Measurements from ENCODE around the gene MKRN2.

Gene MKRN2

DNA sequence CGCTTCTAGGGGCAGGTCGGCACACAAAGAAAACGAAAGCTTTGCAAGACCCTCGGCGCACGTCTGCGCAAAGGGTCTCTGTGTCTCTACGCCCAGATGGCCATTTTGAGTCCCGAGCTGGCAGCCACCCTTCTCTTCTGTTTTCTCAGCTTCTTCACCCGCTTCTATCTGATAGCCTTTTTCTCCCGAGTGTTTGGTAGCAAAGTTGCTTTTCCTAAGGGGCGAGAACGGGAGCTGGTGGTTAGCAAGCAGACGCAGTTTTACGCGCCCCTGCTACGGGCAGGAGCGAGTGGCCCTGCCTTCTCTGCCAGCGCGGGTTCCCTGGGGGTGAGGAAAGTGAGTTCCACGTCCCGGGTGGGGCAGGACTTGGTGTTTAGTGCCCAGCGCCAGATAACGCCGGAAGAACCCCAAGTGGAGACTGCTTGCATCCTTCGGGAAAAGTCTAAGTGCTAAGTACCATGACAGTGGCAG lies 2.9 kb upstream of the MKRN2 start:
- no peak for DNase-seq (ENCODE audit: low read depth, low spot score)

DNA sequence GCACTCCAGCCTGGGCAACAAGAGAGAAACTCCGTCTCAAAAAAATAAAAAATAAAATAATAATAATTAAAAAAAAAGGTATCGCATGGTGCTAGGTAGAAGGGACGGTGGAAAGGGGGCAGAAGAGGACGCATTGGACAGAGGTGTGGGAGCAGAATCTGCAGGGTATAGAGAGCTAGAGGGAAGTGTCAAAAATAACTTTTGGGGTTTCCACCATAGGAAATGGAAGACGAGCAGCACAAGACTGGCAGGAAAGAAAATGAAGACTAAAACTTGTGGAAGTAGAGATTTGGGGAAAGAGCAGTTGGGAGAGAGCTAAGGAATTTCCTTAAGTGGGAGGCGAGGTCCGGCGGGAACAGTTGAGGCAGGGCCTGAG lies 585 bp upstream of the MKRN2 start:
- no peak for DNase-seq (ENCODE audit: low read depth, low spot score)

DNA sequence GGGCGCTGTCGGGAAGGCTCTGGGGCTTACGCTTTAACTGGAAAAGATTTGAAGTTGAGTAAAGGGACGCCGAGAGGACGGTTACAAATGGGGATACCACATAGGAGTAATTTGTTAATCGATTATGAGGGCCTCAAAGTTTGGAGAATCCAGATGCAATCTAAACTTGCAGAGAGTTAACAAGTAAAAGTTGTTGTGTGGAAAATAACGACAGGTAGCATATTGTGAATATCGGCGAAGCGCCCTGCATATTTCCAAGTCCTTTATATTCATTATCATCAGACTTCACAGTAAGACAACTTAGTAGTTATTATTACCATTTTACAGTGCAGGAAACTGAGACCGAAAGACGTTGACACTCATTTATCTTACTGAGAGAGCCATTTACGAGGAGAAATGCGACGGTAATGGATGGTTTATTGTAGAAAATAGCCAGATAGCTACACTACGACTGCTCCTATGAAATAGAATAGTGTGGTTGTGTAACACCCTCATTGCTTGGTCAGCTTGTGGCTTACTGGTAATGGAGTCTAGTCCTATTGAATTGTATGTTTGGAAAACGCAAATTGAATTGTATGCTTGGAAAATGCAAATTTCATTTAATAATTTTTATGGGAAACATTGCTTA lies 700 bp downstream of the MKRN2 start:
- no peak for DNase-seq (ENCODE audit: low read depth, low spot score)

DNA sequence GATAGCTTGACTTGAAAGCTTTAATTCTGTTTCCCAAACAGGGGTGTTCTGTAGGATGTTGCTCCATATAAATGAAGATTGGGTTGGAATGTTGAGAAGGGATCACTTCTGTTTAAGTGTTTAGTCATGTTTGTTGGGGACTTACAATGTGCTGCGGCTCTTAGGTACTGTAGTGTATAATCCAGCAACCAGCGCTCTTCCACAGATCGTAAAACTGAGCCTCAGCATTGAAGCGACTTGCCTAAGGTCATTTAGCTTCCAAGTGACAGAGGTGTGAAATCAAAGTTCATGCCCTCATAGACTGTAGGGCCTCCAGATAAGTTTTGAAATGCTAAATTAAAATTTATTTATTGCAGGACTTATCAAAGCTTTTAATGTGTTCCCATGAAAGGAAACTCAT lies 1.8 kb downstream of the MKRN2 start:
- no peak for DNase-seq (ENCODE audit: low read depth, low spot score)

DNA sequence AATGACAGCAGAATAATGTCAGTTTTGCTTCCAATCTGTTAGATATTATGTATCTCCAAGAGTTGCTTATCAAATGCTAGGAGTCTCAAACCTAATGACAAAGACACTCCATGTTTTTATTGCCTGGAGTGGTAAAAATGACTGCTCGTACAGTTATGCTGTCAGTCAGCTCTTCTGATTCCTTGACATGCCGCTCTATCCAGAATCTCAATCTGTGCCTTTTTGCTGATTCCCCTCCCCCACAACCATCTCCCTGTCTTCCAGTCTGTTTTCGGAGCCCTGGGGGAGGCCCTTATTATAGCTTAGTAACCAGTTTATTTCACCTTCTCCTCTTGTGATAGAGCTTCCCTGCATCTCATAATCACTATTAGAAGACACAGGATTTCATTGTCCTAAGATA lies 2.6 kb downstream of the MKRN2 start:
- DNase-seq (ENCODE audit: low read depth, low spot score), result no peak

DNA sequence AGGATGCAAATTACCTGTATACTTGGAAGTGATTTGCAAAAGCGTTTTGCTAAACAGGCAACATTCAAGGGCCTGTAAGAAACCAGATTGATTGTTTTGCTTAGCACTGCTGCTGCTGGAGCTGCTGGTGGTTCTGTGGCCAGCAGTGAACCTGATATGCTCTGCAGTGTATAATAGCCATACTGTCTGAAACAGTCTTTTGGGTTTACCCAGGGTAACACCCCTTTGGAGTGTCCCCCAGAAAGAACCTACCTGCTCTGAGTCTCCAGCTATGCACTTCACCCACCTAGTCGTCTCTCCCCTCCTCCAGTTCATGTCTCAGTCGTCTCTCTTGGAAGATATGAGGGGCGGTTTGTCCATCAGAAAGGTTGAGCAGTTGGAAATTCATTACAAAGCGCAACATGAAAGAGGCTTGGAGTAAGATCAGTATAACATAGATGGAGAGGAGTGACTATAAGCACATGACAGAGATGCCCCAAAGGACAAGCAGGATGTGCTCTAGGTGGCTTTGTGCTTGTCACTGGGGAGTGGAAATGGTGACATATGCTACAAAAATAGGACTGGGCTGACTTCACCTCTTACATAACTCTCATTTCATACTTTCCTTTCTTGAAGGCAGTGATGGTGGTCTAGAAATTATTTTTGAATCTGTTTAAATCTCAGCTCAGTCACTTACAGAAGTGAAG lies 3.8 kb downstream of the MKRN2 start:
- no peak for DNase-seq (ENCODE audit: low read depth, low spot score)

DNA sequence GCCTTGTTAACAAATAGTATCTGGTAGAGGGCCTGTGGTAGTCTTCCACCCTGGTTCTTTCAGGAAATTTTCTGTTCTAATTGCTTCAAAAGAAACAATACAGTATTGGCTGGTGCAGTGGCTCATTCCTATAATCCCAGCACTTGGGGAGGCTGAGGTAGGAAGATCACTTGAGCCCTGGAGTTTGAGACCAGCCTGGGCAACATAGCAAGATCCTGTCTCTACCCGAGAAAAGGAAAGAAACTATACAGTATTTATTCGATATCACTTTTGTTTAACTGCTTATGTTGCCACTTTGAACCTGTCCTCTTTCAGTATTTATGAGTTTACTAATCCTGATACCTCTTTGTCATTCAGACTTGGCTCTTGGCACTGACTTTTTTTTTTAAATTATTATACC lies 4.5 kb downstream of the MKRN2 start:
- DNase-seq (ENCODE audit: low read depth, low spot score), result no peak

DNA sequence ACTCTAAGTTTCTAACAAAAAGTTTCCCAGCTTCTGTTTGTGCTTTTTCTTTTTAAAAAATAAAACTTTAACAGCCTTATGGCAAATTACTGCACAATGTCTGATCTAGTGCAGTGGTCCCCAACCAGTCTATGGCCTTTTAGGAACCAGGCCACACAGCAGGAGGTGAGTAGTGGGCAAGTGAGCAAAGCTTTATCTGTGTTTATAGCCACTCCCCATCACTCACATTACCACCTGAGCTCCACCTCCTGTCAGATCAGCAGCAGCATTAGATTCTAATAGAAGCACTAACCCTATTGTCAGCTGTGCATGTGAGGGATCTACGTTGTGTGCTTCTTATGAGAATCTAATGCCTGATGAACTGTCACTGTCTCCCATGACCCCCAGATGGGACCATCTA lies 5.6 kb downstream of the MKRN2 start:
- DNase-seq (ENCODE audit: low read depth, low spot score), result no peak

DNA sequence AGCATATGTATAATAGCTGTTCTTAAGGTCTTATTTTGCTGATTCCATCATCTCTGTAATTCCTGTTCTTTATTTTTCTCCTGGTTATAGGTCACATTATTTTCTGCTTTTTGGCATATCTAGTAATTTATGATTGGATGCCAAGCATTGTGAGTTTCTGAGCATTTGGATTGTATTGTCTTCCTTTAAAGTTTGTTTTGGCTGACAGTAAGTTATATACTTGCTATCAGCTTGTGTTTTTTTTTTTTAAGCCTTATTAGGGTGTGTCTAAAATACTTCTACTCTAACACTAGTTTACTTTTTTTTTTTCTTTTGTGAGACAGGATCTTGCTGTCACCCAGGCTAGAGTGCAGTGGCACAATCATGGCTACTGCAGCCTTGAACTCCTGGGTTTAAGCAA lies 10.1 kb downstream of the MKRN2 start:
- no peak for DNase-seq (ENCODE audit: low read depth, low spot score)

DNA sequence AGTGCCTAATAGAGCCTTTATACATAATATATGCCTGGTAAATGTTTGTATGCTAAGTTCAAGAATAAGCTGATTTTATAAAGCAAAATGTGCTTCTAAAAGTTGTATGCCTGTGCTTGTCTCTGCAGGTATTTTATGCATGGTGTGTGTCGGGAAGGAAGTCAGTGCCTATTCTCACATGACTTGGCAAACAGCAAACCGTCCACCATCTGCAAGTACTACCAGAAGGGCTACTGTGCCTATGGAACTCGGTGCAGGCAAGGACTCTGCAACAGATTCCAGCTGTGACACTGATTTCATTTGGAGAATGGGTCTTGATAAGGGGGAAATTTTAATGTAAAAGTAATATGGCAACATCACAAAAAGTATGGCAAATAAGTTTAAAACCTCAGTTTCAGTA lies 11.9 kb downstream of the MKRN2 start:
- DNase-seq (ENCODE audit: low read depth, low spot score), result no peak

DNA sequence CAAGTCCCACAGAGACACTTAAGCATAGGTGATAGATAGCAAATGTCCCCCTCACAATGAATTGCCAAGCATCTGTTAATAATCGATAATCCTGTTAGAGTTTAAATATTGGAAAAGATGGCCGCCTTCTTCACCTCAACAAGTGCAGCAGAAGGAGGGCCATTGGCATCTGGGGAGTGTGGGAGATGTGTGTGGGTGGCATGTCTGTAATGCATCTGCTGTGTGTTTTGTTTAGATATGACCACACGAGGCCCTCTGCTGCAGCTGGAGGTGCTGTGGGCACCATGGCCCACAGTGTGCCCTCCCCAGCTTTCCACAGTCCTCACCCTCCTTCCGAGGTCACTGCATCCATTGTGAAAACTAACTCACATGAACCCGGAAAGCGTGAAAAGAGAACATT lies 12.9 kb downstream of the MKRN2 start:
- DNase-seq (ENCODE audit: low read depth, low spot score), result no peak

DNA sequence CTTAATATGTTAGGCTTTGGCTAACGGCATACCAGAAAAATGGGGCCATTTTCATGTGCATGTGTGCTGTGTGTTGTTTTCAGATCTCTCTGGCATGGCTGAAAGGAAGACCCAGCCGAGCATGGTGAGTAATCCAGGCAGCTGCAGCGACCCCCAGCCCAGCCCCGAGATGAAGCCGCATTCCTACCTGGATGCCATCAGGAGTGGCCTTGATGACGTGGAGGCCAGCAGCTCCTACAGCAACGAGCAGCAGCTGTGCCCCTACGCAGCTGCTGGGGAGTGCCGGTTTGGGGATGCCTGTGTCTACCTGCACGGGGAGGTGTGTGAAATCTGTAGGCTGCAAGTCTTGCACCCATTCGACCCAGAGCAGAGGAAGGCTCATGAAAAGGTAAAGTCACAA lies 15.1 kb downstream of the MKRN2 start:
- DNase-seq (ENCODE audit: low read depth, low spot score), result no peak

DNA sequence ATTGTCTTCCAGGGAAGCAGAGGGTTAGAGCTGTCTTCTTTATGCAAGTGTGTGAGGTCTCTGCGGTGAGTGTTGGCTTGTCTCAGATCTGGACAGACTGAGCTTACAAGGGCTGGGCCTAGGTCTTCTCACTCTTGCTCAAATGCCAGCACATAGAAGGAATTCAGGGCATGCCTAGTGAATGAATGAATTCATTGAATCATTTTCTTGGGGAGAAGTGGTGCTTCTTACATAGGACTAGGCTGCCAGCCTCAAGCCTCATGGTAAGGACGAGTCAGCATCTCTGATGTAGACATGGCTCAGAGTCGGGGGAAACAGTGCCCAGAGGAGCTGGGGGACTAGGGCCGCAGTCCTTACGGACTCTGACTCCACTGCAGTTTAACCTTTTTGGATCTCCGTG lies 17.2 kb downstream of the MKRN2 start:
- DNase-seq (ENCODE audit: low read depth, low spot score), result no peak

DNA sequence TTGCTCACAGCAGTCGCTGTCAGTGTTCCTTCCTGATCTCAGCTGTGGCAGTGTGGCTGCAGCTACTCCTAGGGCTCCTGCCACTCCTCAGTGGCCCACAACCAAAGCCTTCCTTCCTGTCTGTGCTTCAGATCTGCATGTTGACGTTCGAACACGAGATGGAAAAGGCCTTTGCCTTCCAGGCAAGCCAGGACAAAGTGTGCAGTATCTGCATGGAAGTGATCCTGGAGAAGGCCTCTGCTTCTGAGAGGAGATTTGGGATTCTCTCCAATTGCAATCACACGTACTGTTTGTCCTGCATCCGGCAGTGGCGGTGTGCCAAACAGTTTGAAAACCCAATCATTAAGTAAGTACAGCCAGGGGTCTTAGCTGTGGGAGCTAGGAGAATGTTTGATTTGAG lies 17.8 kb downstream of the MKRN2 start:
- no peak for DNase-seq (ENCODE audit: low read depth, low spot score)

DNA sequence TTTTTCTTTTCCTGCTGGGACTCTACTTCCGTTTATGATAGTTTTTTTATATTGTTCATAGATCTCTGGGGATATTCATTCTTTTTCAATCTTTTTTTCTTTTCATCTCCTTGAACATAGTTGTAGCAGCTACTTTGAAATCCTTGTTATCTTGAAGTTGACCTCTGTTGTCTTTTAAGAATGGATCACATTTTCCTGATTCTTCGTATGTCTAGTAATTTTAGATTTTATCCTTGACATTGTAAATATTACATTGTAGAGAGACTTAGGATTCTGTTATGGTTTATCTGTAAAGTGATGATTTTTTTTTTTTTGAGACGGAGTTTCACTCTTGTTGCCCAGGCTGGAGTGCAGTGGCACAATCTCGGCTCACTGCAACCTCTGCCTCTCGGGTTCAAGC lies 20.5 kb downstream of the MKRN2 start:
- DNase-seq (ENCODE audit: low read depth, low spot score), result no peak

DNA sequence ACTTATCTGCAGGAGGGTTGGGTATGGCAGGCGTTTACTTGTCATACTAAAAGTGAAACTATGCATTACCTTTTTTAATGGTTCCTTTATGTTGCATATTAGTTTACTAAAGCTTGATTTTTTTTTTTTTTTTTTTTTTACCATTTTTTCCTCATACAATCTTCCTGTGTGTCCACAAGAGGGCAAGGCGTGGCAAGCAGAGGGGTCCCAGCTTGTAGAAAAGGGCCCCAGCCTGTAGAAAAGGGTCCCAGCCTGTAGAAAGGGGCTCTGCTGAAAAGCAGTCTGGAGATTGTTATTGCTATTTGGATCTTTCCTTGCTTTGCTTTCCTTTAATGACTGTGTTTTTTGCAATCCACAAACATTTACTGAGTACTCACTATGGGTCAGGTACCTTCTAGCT lies 21.9 kb downstream of the MKRN2 start:
- no peak for DNase-seq (ENCODE audit: low read depth, low spot score)

DNA sequence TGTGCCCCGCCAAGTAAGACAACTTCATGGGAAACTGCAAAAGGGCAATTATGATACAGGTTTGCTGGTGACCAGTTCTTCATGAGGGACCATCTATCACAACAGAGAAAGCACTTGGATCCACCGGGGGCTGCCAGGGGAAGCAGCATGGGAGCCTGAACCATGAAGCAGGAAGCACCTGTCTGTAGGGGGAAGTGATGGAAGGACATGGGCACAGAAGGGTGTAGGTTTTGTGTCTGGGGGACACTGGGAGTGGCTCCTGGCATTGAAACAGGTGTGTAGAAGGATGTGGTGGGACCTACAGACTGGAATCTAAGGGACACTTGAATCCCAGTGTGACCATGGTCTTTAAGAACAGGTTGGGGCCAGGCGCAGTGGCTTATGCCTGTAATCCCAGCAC lies 22.6 kb downstream of the MKRN2 start:
- no peak for DNase-seq (ENCODE audit: low read depth, low spot score)

DNA sequence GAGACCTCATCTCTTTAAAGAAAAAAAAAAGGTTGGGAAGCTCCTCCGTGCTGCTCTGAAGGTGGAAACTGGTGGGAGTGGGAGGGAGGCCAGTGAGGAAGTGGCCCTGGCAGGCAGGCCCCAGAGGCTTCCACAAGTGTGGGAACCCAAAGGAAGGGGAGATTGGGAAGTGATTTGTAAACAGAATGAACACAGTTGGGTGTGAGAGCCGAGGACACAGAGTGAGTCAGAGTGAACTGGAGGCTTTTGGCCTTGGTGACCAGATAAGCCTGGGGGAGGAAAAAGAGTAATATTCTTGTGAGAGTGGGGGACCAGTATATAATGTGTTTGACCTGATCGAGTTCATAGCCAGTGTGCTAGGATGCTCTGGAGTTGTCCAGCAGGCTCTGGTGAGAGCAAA lies 23.0 kb downstream of the MKRN2 start:
- no peak for DNase-seq (ENCODE audit: low read depth, low spot score)

DNA sequence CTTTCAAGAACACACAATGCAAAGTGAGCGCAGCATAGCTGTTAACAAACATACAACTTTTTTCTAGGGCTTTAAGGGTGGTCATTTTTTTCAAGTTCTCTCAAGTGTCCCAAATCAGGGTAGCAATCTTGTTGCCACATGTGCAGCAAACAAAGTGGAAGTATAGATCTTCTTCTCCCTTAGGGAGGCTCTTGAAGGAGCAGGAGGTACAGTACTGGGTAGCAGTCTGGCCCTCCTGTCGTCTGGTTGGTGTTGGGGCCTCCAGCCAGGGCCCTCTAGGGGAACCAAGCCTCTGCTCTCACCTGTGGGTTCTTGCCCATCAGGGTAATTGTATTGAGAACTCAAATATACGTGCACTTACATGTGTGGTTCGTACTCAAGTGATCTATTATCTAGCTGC lies 25.8 kb downstream of the MKRN2 start:
- no peak for DNase-seq (ENCODE audit: low read depth, low spot score)

DNA sequence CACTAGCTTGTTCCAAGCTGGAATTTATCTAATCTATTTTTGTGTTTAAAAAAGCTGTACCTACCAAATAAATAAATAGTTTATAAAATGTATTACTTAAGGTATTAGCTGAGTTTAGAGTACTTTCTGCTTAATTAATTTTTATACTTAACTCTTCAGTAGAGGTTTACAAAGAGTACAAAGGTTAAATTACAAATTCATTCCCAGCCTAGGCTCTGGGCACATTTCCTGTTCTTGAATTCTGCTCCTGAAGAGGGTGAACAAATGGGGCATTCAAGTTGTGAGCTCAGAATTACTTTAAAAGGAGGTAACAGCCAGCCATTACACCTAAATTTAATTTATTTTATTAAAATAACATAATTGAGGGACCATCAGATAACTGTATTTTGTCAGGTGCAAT lies 26.4 kb downstream of the MKRN2 start:
- DNase-seq (ENCODE audit: low read depth, low spot score), result no peak

DNA sequence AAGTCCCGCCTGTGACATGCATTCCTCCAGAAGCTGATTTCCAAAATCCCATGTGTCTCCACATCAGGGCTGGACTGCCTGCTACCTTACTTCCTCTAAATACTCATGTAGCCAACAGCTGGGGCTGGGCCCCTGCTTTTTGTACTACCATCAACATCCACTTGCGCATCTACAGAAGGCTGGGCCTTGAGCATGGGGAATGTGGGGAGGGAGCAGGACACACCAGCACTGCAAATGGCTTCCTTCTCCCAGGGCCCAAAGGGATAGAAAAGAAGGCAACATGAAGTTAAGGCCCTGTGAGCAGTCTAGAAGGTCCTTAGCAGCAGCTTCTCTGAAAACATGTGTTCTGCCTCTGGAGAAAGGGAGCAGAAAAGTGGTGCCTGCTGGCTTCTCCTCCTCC lies 27.2 kb downstream of the MKRN2 start:
- no peak for DNase-seq (ENCODE audit: low read depth, low spot score)

DNA sequence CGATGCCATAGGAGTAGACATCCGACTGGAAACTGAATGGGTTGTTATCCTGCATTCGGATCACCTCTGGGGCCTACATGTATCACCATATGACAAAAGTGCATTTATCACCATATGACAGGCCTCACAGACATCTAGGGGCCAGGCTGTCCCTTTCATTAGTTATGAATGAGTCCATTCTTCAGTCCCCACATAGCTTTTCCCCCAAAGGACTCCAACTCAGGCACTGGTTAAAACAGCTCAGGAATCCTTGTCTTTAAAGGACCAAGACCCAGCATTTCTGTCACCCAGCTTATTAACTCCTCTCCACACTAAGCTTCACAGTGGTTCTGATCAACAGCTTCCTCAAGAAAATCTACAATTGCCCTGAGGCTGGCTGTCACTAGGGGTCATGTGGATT lies 28.3 kb downstream of the MKRN2 start:
- DNase-seq (ENCODE audit: low read depth, low spot score), result no peak

DNA sequence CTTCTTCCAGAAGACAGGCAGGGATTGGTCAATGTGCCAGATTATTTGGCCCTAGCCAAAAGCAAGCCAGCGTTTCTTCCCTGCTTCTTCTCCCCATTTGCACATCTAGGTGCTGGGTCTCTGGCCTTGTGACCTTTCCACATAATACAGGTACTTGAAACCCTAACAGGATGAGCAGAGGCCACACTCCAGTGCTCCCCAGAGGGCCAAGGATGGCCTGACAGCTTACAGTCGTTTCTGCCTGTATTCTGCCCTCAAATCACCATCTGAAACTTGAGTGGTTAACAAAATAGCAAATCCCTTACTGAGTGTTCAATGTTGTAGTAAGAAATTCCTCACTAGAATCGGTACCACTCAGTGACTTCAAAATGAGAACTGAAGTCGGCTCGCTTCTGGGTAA lies 29.1 kb downstream of the MKRN2 start:
- no peak for DNase-seq (ENCODE audit: low read depth, low spot score)

DNA sequence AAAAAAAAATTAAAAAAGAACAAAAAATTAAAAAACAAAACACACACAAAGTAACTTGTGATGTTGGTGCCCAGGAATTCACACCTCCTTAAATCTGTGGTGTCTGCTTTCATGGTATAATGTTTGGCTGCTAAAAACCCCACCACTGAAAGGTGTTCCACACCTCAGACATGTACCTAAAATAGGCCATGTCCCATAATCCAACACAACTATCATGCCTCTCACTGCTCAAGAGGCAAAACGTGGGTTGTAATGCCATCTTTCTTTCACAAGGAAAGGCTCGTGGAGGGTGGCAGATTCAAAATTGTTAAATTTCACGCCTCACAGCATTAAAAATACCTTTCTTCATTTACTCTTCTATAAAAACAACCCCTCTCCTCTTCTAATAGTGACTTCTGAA lies 29.5 kb downstream of the MKRN2 start:
- no peak for DNase-seq (ENCODE audit: low read depth, low spot score)
